Chondrocyte (in vitro differentiated cells): ENCODE data around the gene GPBAR1. TPM values are rescaled to one million over a fixed set of nuclear protein-coding genes. Genes with fewer than 3 reads are reported as not detected.

Experiments used
- DNase-seq: peaks from one replicate; pipeline ENCODE4 v3.0.0; 2021; ENCODE audit warnings: mixed read lengths, low spot score
- H3K27ac Mint-ChIP-seq: one replicate; pipeline ENCODE4 v1.8.0; 2021; ENCODE audit warnings: mild to moderate bottlenecking, moderate library complexity, mixed read lengths; ENCODE audit not compliant: unreplicated experiment
- H3K27me3 Mint-ChIP-seq: 2 replicates; pipeline ENCODE4 v1.8.0; 2021; ENCODE audit warnings: low read depth, mixed read lengths
- H3K36me3 Mint-ChIP-seq: 2 replicates; pipeline ENCODE4 v1.8.0; 2021; ENCODE audit warnings: low read depth, mixed read lengths
- H3K4me1 Mint-ChIP-seq: 2 replicates; pipeline ENCODE4 v1.8.0; 2021; ENCODE audit warnings: low read depth, mild to moderate bottlenecking, mixed read lengths
- H3K4me3 Mint-ChIP-seq: one replicate; pipeline ENCODE4 v1.8.0; 2021; ENCODE audit warnings: mild to moderate bottlenecking, moderate library complexity, mixed read lengths; ENCODE audit not compliant: unreplicated experiment
- H3K9me3 Mint-ChIP-seq: 2 replicates; pipeline ENCODE4 v1.8.0; 2021; ENCODE audit warnings: low read depth, mixed read lengths
- CTCF ChIP-seq: fragments of 200-600 bp; sonication (generic); IDR thresholded peaks from 2 replicates; pipeline ENCODE4 v1.5.0; 2021; ENCODE audit warnings: antibody characterized with exemption, mild to moderate bottlenecking, moderate library complexity
- microRNA-seq: library from miRNA; unstranded; fragments of <30 nt; microRNA quantifications from one replicate; pipeline ENCODE4 v1.2.0, GENCODE V29; 2020; ENCODE audit warnings: borderline number of aligned reads
- total RNA-seq: library from RNA; stranded (reverse); gene quantifications from 3 replicates; pipeline ENCODE4 v1.2.1, GENCODE V29; 2021

GPBAR1 gene
- total RNA-seq, 1 donor from 2014 or later: 0.10 TPM

DNA sequence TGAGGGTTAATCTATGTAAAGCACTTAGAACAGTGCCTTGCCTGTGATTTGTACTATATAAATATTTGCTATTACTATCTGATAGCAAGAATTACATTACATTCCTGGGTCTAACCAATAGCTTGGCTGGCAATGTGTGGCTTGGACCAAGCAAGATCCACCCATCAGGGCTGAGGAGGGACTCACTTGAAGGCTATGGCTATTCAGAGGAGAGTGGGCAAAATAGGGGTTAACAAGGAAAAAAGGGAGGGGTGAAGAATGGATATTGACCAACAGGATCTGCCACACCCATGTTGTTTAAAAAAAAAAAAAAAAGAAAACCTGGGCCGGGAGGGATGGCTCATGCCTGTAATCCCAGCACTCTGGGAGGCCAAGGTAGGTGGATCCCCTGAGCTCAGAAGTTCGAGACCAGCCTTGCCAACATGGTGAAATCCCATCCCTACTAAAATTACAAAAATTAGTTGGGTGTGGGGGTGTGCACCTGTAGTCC, 51.5 kb downstream of the GPBAR1 start:
- Mint-ChIP-seq H3K36me3 (no peaks in the 10 kb centered on the region), H3K27me3 (peaks cover 3% of the 10 kb centered on the region), H3K4me1 (peaks cover 6% of the 10 kb centered on the region), H3K4me3 (no peak overlapping the region), H3K9me3 (no peaks in the 10 kb centered on the region), H3K27ac (no peak overlapping the region)
- DNase-seq: no peak
- no peak for TF ChIP-seq CTCF

DNA sequence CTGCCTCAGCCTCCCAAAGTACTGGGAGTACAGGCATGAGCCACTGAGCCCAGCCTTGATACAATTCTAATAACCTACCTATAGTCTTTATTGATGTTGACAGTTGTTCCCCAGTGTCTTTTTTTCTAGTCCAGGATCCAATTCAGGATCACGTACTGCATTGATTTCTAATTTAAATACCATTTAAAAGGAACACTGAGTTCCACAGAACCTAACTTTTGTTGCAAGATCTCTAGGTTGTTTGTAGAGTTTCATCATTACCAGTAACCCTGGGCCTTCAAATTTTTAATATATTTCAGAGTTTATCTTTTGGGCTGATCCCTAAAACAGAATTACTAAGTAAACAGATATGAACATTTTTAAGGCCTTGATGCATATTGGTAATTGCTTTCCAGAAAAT, 52.5 kb downstream of the GPBAR1 start:
- no peak for DNase-seq
- H3K4me3 Mint-ChIP-seq: no peak overlapping the region
- H3K27ac Mint-ChIP-seq: no peak overlapping the region
- peaks cover 6% of the 10 kb centered on the region for H3K4me1 Mint-ChIP-seq
- H3K9me3 Mint-ChIP-seq: no peaks in the 10 kb centered on the region
- no peaks in the 10 kb centered on the region for H3K36me3 Mint-ChIP-seq
- H3K27me3 Mint-ChIP-seq: no peaks in the 10 kb centered on the region
- no peak for TF ChIP-seq CTCF

Small RNA genes within 50 kb of the gene (microRNA-seq; reads per million reads assigned to microRNA genes)
- gene MIR6513: 2.2 reads per million

Other genes starting within 250 kb of the GPBAR1 start
- gene RUFY4, start 191.8 kb upstream of the GPBAR1 start, total RNA-seq: not detected in 3 replicates
- not detected in 3 replicates for gene CXCR2, start 135.0 kb upstream of the GPBAR1 start, total RNA-seq
- gene CXCR1, start 94.1 kb upstream of the GPBAR1 start, total RNA-seq: not detected in 3 replicates
- gene ARPC2, start 43.8 kb upstream of the GPBAR1 start, total RNA-seq: 292 to 424 TPM (median 417 TPM) in 3 replicates
- 39.6 to 42.6 TPM (median 42.4 TPM) in 3 replicates for gene AAMP, start 9.1 kb downstream of the GPBAR1 start, total RNA-seq
- 28.9 to 49.9 TPM (median 31.3 TPM) in 3 replicates for gene PNKD, start 9.5 kb downstream of the GPBAR1 start, total RNA-seq
- 69.6 to 100 TPM (median 96.1 TPM) in 3 replicates for gene TMBIM1, start 31.5 kb downstream of the GPBAR1 start, total RNA-seq
- gene CATIP, start 95.8 kb downstream of the GPBAR1 start, total RNA-seq: not detected in 3 replicates
- 0.08 to 0.15 TPM (median 0.10 TPM) in 3 replicates for gene SLC11A1, start 121.3 kb downstream of the GPBAR1 start, total RNA-seq
- gene CTDSP1, start 138.9 kb downstream of the GPBAR1 start, total RNA-seq: 85.0 to 97.8 TPM (median 95.3 TPM) in 3 replicates
- not detected in 3 replicates for gene VIL1, start 158.1 kb downstream of the GPBAR1 start, total RNA-seq